SU-DHL-6 (cell line): ENCODE measurements around the gene PASD1.

ENCODE experiments used
- H2AFZ ChIP-seq: fragments of 200-600 bp; sonication (generic); 2 replicates; pipeline ENCODE4 v1.6.1; 2014; ENCODE audit warnings: low read depth, mild to moderate bottlenecking, moderate library complexity, mixed read lengths, antibody characterized with exemption, low read length; ENCODE audit not compliant: severe bottlenecking
- H3F3A ChIP-seq: fragments of 200-600 bp; shearing (Covaris generic); 2 replicates; pipeline ENCODE4 v1.6.0; 2016; ENCODE audit warnings: antibody characterized with exemption, mild to moderate bottlenecking; ENCODE audit not compliant: insufficient read depth
- H3K27ac ChIP-seq: fragments of 200-600 bp; sonication (generic); 2 replicates; pipeline ENCODE4 v1.5.1; 2016; ENCODE audit warnings: low read depth, mild to moderate bottlenecking, low read length, moderate library complexity, mixed read lengths
- H3K27me3 ChIP-seq: fragments of 200-600 bp; sonication (generic), shearing (Covaris generic); 2 replicates; pipeline ENCODE4 v1.6.0; 2014; ENCODE audit warnings: mild to moderate bottlenecking, low read length
- H3K36me3 ChIP-seq: fragments of 200-600 bp; sonication (generic); 2 replicates; pipeline ENCODE4 v1.6.1; 2014; ENCODE audit warnings: mild to moderate bottlenecking, low read length, mixed read lengths
- H3K4me2 ChIP-seq: fragments of 300-600, 200-600 bp; shearing (Covaris generic), sonication (generic); 2 replicates; pipeline ENCODE4 v1.6.0; 2014; ENCODE audit warnings: low read length, low read depth, mild to moderate bottlenecking; ENCODE audit not compliant: poor library complexity, severe bottlenecking
- H3K4me3 ChIP-seq: fragments of 200-600 bp; sonication (generic); 2 replicates; pipeline ENCODE4 v1.5.1; 2014; ENCODE audit warnings: antibody characterized with exemption, low read length, mild to moderate bottlenecking, mixed read lengths; ENCODE audit not compliant: insufficient read depth, poor library complexity, severe bottlenecking
- H3K79me2 ChIP-seq: fragments of 200-600 bp; sonication (generic); 2 replicates; pipeline ENCODE4 v1.6.1; 2014; ENCODE audit warnings: mild to moderate bottlenecking, low read length, moderate library complexity; ENCODE audit not compliant: insufficient read depth
- H3K9ac ChIP-seq: fragments of 200-600 bp; sonication (generic); 2 replicates; pipeline ENCODE4 v1.7.0; 2014; ENCODE audit warnings: mild to moderate bottlenecking, low read length
- H3K9me2 ChIP-seq: fragments of 200-600 bp; sonication (generic); replicated peaks from 2 replicates; pipeline ENCODE4 v1.6.1; 2014; ENCODE audit warnings: low read length; ENCODE audit not compliant: insufficient read depth
- H3K9me3 ChIP-seq: fragments of 200-600 bp; sonication (generic); 2 replicates; pipeline ENCODE4 v1.6.1; 2014; ENCODE audit warnings: low read length, mixed read lengths; ENCODE audit not compliant: insufficient read depth
- H4K20me1 ChIP-seq: fragments of 200-600 bp; sonication (generic); 2 replicates; pipeline ENCODE4 v1.6.1; 2014; ENCODE audit warnings: low read depth, mild to moderate bottlenecking, antibody characterized with exemption, low read length, moderate library complexity, mixed read lengths
- EZH2phosphoT487 ChIP-seq: fragments of 200-600 bp; sonication (generic), shearing (Covaris generic); conservative IDR thresholded peaks from 2 replicates; pipeline ENCODE4 v1.6.1; 2018; ENCODE audit warnings: mild to moderate bottlenecking, antibody characterized with exemption, low read length, moderate library complexity, mixed read lengths
- TF ChIP-seq, protein P1 (sequence below): fragments of 200-600 bp; sonication (generic); IDR thresholded peaks from one replicate; pipeline ENCODE4 v1.5.1; 2017; ENCODE audit warnings: antibody characterized with exemption, mild to moderate bottlenecking, low read length, moderate library complexity; ENCODE audit not compliant: insufficient read depth, poor library complexity, severe bottlenecking

The PASD1 gene

DNA sequence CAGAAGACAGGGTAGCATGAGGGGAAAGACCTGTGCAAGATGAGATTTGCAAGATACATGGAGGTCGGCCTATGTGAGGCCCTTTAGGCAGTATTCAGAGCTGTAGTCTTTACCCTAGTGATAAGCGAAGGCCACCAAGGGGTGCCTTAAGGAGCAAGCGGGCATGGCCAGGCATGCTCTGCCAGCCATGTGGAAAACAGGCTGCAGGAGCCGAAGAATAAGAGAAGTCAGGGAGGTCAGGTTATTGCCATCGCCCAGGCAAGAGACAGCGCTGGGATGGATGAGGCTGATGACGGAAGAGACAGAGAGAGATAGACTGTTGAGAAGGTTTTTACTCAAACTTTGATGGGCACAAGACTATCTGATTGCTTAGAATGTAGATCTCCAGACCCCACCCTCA, 145.3 kb downstream of the PASD1 start:
- Histone ChIP-seq H3K79me2 (no peaks in the 10 kb centered on the region), H3K9me3 (no peaks in the 10 kb centered on the region), H3K9me2 (no peaks in the 10 kb centered on the region), H4K20me1 (no peaks in the 10 kb centered on the region), H2AFZ (no peak overlapping the region), H3K4me3 (no peak overlapping the region), H3K4me2 (no peak overlapping the region), H3K27me3 (no peaks in the 10 kb centered on the region), H3K9ac (no peak overlapping the region), H3K27ac (no peak overlapping the region), H3F3A (no peaks in the 10 kb centered on the region), H3K36me3 (no peaks in the 10 kb centered on the region)
- TF ChIP-seq, protein P1, sequence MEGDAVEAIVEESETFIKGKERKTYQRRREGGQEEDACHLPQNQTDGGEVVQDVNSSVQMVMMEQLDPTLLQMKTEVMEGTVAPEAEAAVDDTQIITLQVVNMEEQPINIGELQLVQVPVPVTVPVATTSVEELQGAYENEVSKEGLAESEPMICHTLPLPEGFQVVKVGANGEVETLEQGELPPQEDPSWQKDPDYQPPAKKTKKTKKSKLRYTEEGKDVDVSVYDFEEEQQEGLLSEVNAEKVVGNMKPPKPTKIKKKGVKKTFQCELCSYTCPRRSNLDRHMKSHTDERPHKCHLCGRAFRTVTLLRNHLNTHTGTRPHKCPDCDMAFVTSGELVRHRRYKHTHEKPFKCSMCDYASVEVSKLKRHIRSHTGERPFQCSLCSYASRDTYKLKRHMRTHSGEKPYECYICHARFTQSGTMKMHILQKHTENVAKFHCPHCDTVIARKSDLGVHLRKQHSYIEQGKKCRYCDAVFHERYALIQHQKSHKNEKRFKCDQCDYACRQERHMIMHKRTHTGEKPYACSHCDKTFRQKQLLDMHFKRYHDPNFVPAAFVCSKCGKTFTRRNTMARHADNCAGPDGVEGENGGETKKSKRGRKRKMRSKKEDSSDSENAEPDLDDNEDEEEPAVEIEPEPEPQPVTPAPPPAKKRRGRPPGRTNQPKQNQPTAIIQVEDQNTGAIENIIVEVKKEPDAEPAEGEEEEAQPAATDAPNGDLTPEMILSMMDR: no peak
- no peak for TF ChIP-seq EZH2phosphoT487

GRCh38 chrX:151710457-151710856, 147.0 kb downstream of the PASD1 start:
- no peak overlapping the region for H3K4me2 ChIP-seq
- TF ChIP-seq EZH2phosphoT487: no peak
- TF ChIP-seq, protein P1: no peak
- no peak overlapping the region for H3K27ac ChIP-seq
- no peaks in the 10 kb centered on the region for H4K20me1 ChIP-seq
- H3K79me2 ChIP-seq: no peaks in the 10 kb centered on the region
- no peak overlapping the region for H3K9ac ChIP-seq
- H2AFZ ChIP-seq: no peak overlapping the region
- no peaks in the 10 kb centered on the region for H3F3A ChIP-seq
- no peaks in the 10 kb centered on the region for H3K36me3 ChIP-seq
- H3K9me2 ChIP-seq: no peaks in the 10 kb centered on the region
- H3K27me3 ChIP-seq: no peaks in the 10 kb centered on the region
- no peaks in the 10 kb centered on the region for H3K9me3 ChIP-seq
- H3K4me3 ChIP-seq: no peak overlapping the region

DNA sequence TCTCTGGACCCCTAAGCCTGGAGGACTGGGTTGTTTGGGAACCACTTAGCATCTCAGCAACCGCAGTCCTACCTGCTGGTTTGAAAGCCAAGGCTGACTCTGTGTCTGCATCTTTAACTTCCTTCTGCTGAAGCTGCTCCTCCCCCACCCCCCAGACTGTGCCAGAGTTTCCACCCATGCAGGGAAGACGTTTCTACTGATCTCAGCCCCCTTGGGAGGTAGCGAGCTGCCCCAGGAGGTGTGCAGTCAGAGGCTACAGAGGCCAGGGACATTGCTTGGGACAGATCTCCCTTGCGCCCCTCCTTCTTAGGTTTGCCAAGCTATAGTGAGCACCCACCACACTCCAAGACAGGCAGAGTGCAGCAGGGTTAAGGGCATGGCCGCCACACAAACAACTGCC, 147.7 kb downstream of the PASD1 start:
- Histone ChIP-seq H3K9me3 (no peaks in the 10 kb centered on the region), H3K27me3 (no peaks in the 10 kb centered on the region), H3F3A (no peaks in the 10 kb centered on the region), H3K79me2 (no peaks in the 10 kb centered on the region), H4K20me1 (no peaks in the 10 kb centered on the region), H3K36me3 (no peaks in the 10 kb centered on the region), H3K9me2 (no peaks in the 10 kb centered on the region), H2AFZ (no peak overlapping the region), H3K4me3 (no peak overlapping the region), H3K4me2 (no peak overlapping the region), H3K27ac (no peak overlapping the region), H3K9ac (no peak overlapping the region)
- TF ChIP-seq EZH2phosphoT487: no peak
- TF ChIP-seq, protein P1: no peak
